HepG2 (cell line): Measurements from ENCODE around the gene CDC42BPG. TPM values are rescaled to one million over a fixed set of nuclear protein-coding genes. Genes with fewer than 3 reads are reported as not detected.

Experiments
- ATAC-seq: fragments of 200-7000 bp; cut with Tn5 transposase; 3 replicates; pipeline ENCODE4 v1.9.1; 2020; ENCODE audit warnings: mild to moderate bottlenecking, moderate library complexity
- BruUV-seq: library from RNA; stranded (reverse); fragments of 400-500 nt; replicated peaks from 2 replicates; lab custom pipeline; 2021; lab: Mats Ljungman, UMichigan
- CTCF ChIA-PET: fragments of 300-600 bp; formaldehyde crosslinking; extraction: SDS; loops from one replicate; lab custom pipeline; 2021; ENCODE audit warnings: low total read pairs, inconsistent platforms, low intra/inter-chr PET ratio; lab: Yijun Ruan, JAX
- POLR2A ChIA-PET: fragments of 350-600 bp; sonication (Branson Sonifier 250); formaldehyde crosslinking; loops from one replicate; lab custom pipeline; 2020; ENCODE audit warnings: antibody characterized with exemption, inconsistent platforms; lab: Yijun Ruan, JAX
- DNase-seq: peaks from one replicate; pipeline ENCODE4 v3.0.0-alpha.2; 2015; ENCODE audit warnings: low spot score
- FAIRE-seq: peaks from 3 replicates; lab custom pipeline; 2011; peaks lifted over from hg19 to GRCh38; lab: Jason Lieb, UNC
- H2AFZ ChIP-seq: one replicate; pipeline ENCODE4 v1.6.1; 2011; ENCODE audit warnings: low read length, inconsistent platforms
- H3K27ac ChIP-seq: fragments of 300-600 bp; 3 replicates; pipeline ENCODE4 v1.8.0; 2011; ENCODE audit warnings: mixed run types, mild to moderate bottlenecking, mixed read lengths, low read length, inconsistent platforms; ENCODE audit not compliant: insufficient read depth; ENCODE audit errors: extremely low read length
- H3K27me3 ChIP-seq, 2 experiments: fragments of 200-600 bp in 1 of 2; 2 replicates in 1 of 2; 3 replicates in 1 of 2; pipeline versions ENCODE4 v1.6.0 to v1.8.0; 2011; ENCODE audit warnings: low read length in 2 of 2, mild to moderate bottlenecking in 2 of 2, moderate library complexity in 2 of 2, inconsistent platforms in 1 of 2; ENCODE audit not compliant: insufficient read depth in 2 of 2, control insufficient read depth in 1 of 2
- H3K36me3 ChIP-seq, 2 experiments: fragments of 200-600 bp in 1 of 2; replicated peaks in 1 of 2; 2 replicates in 1 of 2; 3 replicates in 1 of 2; pipeline versions ENCODE4 v1.5.1 to v1.8.0; 2011; ENCODE audit warnings: low read length in 2 of 2, inconsistent platforms in 1 of 2; ENCODE audit not compliant: insufficient read depth in 2 of 2, control insufficient read depth in 1 of 2
- H3K4me1 ChIP-seq: 2 replicates; pipeline ENCODE4 v1.5.1; 2012; ENCODE audit warnings: low read length, inconsistent platforms; ENCODE audit not compliant: insufficient read depth
- H3K4me2 ChIP-seq: 2 replicates; pipeline ENCODE4 v1.6.0; 2011; ENCODE audit warnings: low read depth, low read length, inconsistent platforms
- H3K4me3 ChIP-seq, 3 experiments: fragments of 200-600 bp in 1 of 3; sonication (generic), shearing (Covaris generic) in 1 of 3; replicated peaks in 1 of 3; 2 replicates each; pipeline ENCODE4 v1.5.1; 2011 to 2016; ENCODE audit warnings: low read length in 3 of 3, inconsistent platforms in 2 of 3, low read depth in 2 of 3, mild to moderate bottlenecking in 2 of 3, control low read depth in 1 of 3, mixed read lengths in 1 of 3; ENCODE audit not compliant: insufficient read depth in 1 of 3
- H3K79me2 ChIP-seq: one replicate; pipeline ENCODE4 v1.6.1; 2011; ENCODE audit warnings: low read length, inconsistent platforms; ENCODE audit not compliant: insufficient read depth
- H3K9ac ChIP-seq: 2 replicates; pipeline ENCODE4 v1.6.0; 2011; ENCODE audit warnings: mild to moderate bottlenecking, low read depth, low read length, inconsistent platforms; ENCODE audit not compliant: insufficient read depth
- H3K9me3 ChIP-seq: 2 replicates; pipeline ENCODE4 v1.5.1; 2012; ENCODE audit warnings: mild to moderate bottlenecking, low read length
- H4K20me1 ChIP-seq: 2 replicates; pipeline ENCODE4 v1.6.0; 2011; ENCODE audit warnings: inconsistent platforms, mild to moderate bottlenecking, low read length, moderate library complexity; ENCODE audit not compliant: insufficient read depth
- FOXO1 ChIP-seq: sonication (generic); formaldehyde crosslinking; IDR thresholded peaks from 2 replicates; pipeline ENCODE4 v1.4.0; 2020; ENCODE audit warnings: missing genetic modification reagents
- HNRNPH1 ChIP-seq: fragments of 200-400 bp; formaldehyde crosslinking; optimal IDR thresholded peaks from 2 replicates; pipeline ENCODE3; 2017; ENCODE audit warnings: mild to moderate bottlenecking, low read depth, low read length
- REPIN1 ChIP-seq: sonication (generic); formaldehyde crosslinking; IDR thresholded peaks from 2 replicates; pipeline ENCODE4 v1.8.0; 2022; ENCODE audit warnings: missing genetic modification reagents, low read depth, mild to moderate bottlenecking, borderline replicate concordance
- SCMH1 ChIP-seq: sonication (generic); formaldehyde crosslinking; IDR thresholded peaks from 2 replicates; pipeline ENCODE4 v1.9.0; 2021; ENCODE audit warnings: missing genetic modification reagents, mild to moderate bottlenecking, borderline replicate concordance
- SMAD9 ChIP-seq: sonication (generic); formaldehyde crosslinking; IDR thresholded peaks from 2 replicates; pipeline ENCODE4 v1.5.1; 2020; ENCODE audit warnings: mild to moderate bottlenecking, missing genetic modification reagents
- ZBTB38 ChIP-seq: sonication (generic); formaldehyde crosslinking; IDR thresholded peaks from 2 replicates; pipeline ENCODE4 v1.5.1; 2020; ENCODE audit warnings: mild to moderate bottlenecking, missing genetic modification reagents
- ZNF296 ChIP-seq: sonication (generic); formaldehyde crosslinking; conservative IDR thresholded peaks from 2 replicates; pipeline ENCODE4 v1.5.0; 2020; ENCODE audit warnings: mild to moderate bottlenecking, missing genetic modification reagents
- ZNF672 ChIP-seq: sonication (generic); formaldehyde crosslinking; IDR thresholded peaks from 2 replicates; pipeline ENCODE4 v1.8.1; 2022; ENCODE audit warnings: missing genetic modification reagents
- ZNF788 ChIP-seq: sonication (generic); formaldehyde crosslinking; IDR thresholded peaks from 2 replicates; pipeline ENCODE4 v1.5.0; 2020; ENCODE audit warnings: mild to moderate bottlenecking, missing genetic modification reagents, borderline replicate concordance
- WGBS: methylation state at CpG from one replicate; pipeline ENCODE4 v1.1.6; 2017; ENCODE audit warnings: low lambda C conversion rate; 5-methylcytosine and 5-hydroxymethylcytosine counted together
- in situ Hi-C: cut with HindIII; loops from 2 replicates; pipeline ENCODE4 v1.10.0; 2017; ENCODE audit warnings: low pct_unique_long_range_greater_than_20kb; ENCODE audit not compliant: extremely low pct_ligation_motif_present
- intact Hi-C: fragments of 100-400 bp; cut with micrococcal nuclease; formaldehyde crosslinking; loops from one replicate; pipeline ENCODE4 v1.10.0; 2022; ENCODE audit not compliant: unreplicated experiment
- polyA plus RNA-seq, 8 experiments: library from polyadenylated mRNA; depleted of rRNA in 3 of 8; stranded (reverse) in 7 of 8; unstranded in 1 of 8; fragments of >200 nt; fragmentation: Illumina TruSeq in 4 of 8; extraction: Trizol in 4 of 8; gene quantifications; 2 replicates each; pipeline versions ENCODE4 v1.2.1 to v1.2.3, GENCODE V29; 2011 to 2016; ENCODE audit warnings: low read depth in 4 of 8, missing spikeins in 1 of 8, mixed read lengths in 1 of 8; ENCODE audit not compliant: insufficient read depth in 1 of 8
- total RNA-seq, 5 experiments: library from RNA; depleted of rRNA; stranded (reverse); fragments of >200 nt; fragmentation: Illumina TruSeq; extraction: Trizol; gene quantifications; 2 replicates each; pipeline ENCODE4 v1.2.3, GENCODE V29; 2016; ENCODE audit warnings: low read depth in 1 of 5
- TF ChIP-seq, protein P1 (sequence below): IDR thresholded peaks from 2 replicates; pipeline ENCODE4 v1.6.1; 2016; ENCODE audit warnings: missing compliant biosample characterization, missing genetic modification reagents, borderline replicate concordance

CDC42BPG gene
- total and polyA plus RNA-seq, 2 of the 13 experiments (the other 11 are each of a cell fraction or from before 2014, with no cell fraction given) = 0.55 to 1.4 TPM

DNA sequence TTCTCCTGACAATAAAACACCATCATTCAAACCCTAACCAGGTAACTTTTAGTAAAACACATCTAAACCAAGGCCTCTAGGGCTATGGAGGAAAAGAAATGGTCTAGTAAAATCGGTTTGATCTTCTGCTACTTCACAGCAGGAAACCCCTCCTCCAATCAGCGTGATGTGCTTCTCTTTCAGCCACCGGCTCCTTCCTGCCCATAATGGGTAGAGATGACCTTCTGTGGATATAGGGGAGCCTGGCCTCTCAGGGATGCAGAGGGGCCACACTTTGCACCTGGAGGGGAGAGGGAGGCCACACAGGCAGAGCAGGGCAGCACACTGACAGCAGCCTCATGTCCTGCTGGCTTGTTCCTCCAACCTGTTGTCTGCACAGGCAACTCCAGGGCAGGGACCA is 27.0 kb upstream of the CDC42BPG start:
- POLR2A ChIA-PET = interaction anchor here (3.0 to 10.4 kb wide), 2 partner anchors 16 to 17 kb away, joined by 23 to 132 read pairs; no protein-coding TSS in a partner anchor
- Histone ChIP-seq H3K4me1 (peaks cover 74% of the 10 kb centered on the region), H3K36me3 (peaks cover 2 to 25% of the 10 kb centered on the region in 2 experiments; a peak in 2 of 5 replicates), H3K27ac (peak overlapping the region; percentile 86), H3K79me2 (peaks cover 53% of the 10 kb centered on the region), H3K4me3 (peak overlapping the region in 1 of 3 experiments; percentile 57; a peak in 2 of 6 replicates), H4K20me1 (no peaks in the 10 kb centered on the region; the same call in 1 of the 2 replicates), H3K9me3 (no peaks in the 10 kb centered on the region), H2AFZ (no peak overlapping the region), H3K9ac (no peak overlapping the region; the same call in 1 of the 2 replicates), H3K27me3 (no peaks in the 10 kb centered on the region), H3K4me2 (peak overlapping the region; percentile 83)
- WGBS = 66% methylated on average over 3 of the region's 3 CpGs
- CTCF ChIA-PET = no interaction called here
- ATAC-seq (no peak), FAIRE-seq (no peak), DNase-seq (no peak)
- BruUV-seq = no TSS peak
- TF ChIP-seq, protein P1, sequence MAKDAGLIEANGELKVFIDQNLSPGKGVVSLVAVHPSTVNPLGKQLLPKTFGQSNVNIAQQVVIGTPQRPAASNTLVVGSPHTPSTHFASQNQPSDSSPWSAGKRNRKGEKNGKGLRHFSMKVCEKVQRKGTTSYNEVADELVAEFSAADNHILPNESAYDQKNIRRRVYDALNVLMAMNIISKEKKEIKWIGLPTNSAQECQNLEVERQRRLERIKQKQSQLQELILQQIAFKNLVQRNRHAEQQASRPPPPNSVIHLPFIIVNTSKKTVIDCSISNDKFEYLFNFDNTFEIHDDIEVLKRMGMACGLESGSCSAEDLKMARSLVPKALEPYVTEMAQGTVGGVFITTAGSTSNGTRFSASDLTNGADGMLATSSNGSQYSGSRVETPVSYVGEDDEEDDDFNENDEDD (CRISPR knock-in tag) = no peak
- no peak for TF ChIP-seq HNRNPH1
- no peak for TF ChIP-seq FOXO1 (CRISPR knock-in tag)
- TF ChIP-seq ZNF296 (CRISPR knock-in tag) = 0 out of 2 replicates have a peak, but pooled peaks have one; percentile 22
- TF ChIP-seq REPIN1 (CRISPR knock-in tag) = no peak
- no peak for TF ChIP-seq SCMH1 (CRISPR knock-in tag)
- peak; percentile 38; the same call in 1 of the 2 replicates for TF ChIP-seq ZBTB38
- 0 out of 2 replicates have a peak, but pooled peaks have one; percentile 43 for TF ChIP-seq ZNF788 (CRISPR knock-in tag)
- TF ChIP-seq SMAD9 (CRISPR knock-in tag) = 0 out of 2 replicates have a peak, but pooled peaks have one; percentile 41
- TF ChIP-seq ZNF672 (CRISPR knock-in tag) = no peak
- in situ Hi-C loops (no loop called here), intact Hi-C loops (loop anchor here (2.0 kb wide), 1 partner anchor 17 kb away; no protein-coding TSS in a partner anchor)
